SK-N-SH (cell line): Measurements from ENCODE around the gene FBXO33. TPM values are rescaled to one million over a fixed set of nuclear protein-coding genes. Genes with fewer than 3 reads are reported as not detected.

ENCODE experiments used
- CTCF ChIA-PET: fragments of 300-600, 350-600 bp; formaldehyde crosslinking; extraction: SDS; loops from one replicate; lab custom pipeline; 2021; lab: Yijun Ruan, JAX
- POLR2A ChIA-PET: fragments of 350-600 bp; sonication (Branson Sonifier 250); formaldehyde crosslinking; extraction: SDS; loops from one replicate; lab custom pipeline; 2020; ENCODE audit warnings: antibody characterized with exemption, inconsistent platforms; lab: Yijun Ruan, JAX
- DNase-seq: peaks from one replicate; pipeline ENCODE4 v3.0.0; 2012
- H2AFZ ChIP-seq: fragments of 200-600 bp; sonication (generic); 2 replicates; pipeline ENCODE4 v1.8.1; 2016; ENCODE audit warnings: antibody characterized with exemption, mild to moderate bottlenecking, low read depth
- H3F3A ChIP-seq: fragments of 200-600 bp; sonication (generic); replicated peaks from 2 replicates; pipeline ENCODE3; 2016; ENCODE audit warnings: antibody characterized with exemption, mild to moderate bottlenecking; ENCODE audit not compliant: insufficient read depth
- H3K27ac ChIP-seq, 2 experiments: fragments of 200-500 bp in 1 of 2; fragments of 200-600 bp in 1 of 2; sonication (Bioruptor generic) in 1 of 2; sonication (generic), shearing (Covaris generic) in 1 of 2; 2 replicates each; pipeline versions ENCODE4 v1.5.1 to v1.6.1; 2014 to 2016; ENCODE audit warnings: low read depth in 2 of 2, inconsistent platforms in 1 of 2, low read length in 1 of 2, mild to moderate bottlenecking in 1 of 2, mixed read lengths in 1 of 2
- H3K27me3 ChIP-seq: fragments of 200-600 bp; sonication (generic), shearing (Covaris generic); 2 replicates; pipeline ENCODE4 v1.6.1; 2016; ENCODE audit warnings: mixed run types; ENCODE audit not compliant: insufficient read depth
- H3K36me3 ChIP-seq, 2 experiments: fragments of 200-500 bp in 1 of 2; fragments of 200-600 bp in 1 of 2; sonication (Bioruptor generic) in 1 of 2; sonication (generic) in 1 of 2; replicated peaks in 1 of 2; 2 replicates each; pipeline versions ENCODE3 to v1.5.1; 2014 to 2016; ENCODE audit warnings: low read length in 1 of 2, mild to moderate bottlenecking in 1 of 2; ENCODE audit not compliant: insufficient read depth in 2 of 2, control insufficient read depth in 1 of 2
- H3K4me1 ChIP-seq, 2 experiments: fragments of 200-500 bp in 1 of 2; fragments of 200-600 bp in 1 of 2; sonication (Bioruptor generic) in 1 of 2; sonication (generic), shearing (Covaris generic) in 1 of 2; 2 replicates each; pipeline versions ENCODE4 v1.5.1 to v1.6.1; 2014 to 2016; ENCODE audit warnings: low read depth in 1 of 2, low read length in 1 of 2, mixed run types in 1 of 2; ENCODE audit not compliant: insufficient read depth in 2 of 2, control insufficient read depth in 1 of 2
- H3K4me2 ChIP-seq: fragments of 200-600 bp; sonication (generic), shearing (Covaris generic); 2 replicates; pipeline ENCODE4 v1.6.1; 2017; ENCODE audit warnings: mixed run types
- H3K4me3 ChIP-seq, 2 experiments: fragments of 200-500 bp in 1 of 2; fragments of 200-600 bp in 1 of 2; sonication (Bioruptor generic) in 1 of 2; sonication (generic), shearing (Covaris generic) in 1 of 2; 2 replicates each; pipeline versions ENCODE4 v1.5.1 to v1.8.1; 2014 to 2016; ENCODE audit warnings: low read depth in 2 of 2, inconsistent platforms in 1 of 2, low read length in 1 of 2, mild to moderate bottlenecking in 1 of 2, mixed read lengths in 1 of 2, moderate library complexity in 1 of 2
- H3K79me2 ChIP-seq: fragments of 200-600 bp; sonication (generic); 2 replicates; pipeline ENCODE4 v1.8.1; 2017; ENCODE audit warnings: mild to moderate bottlenecking; ENCODE audit not compliant: insufficient read depth
- H3K9ac ChIP-seq: fragments of 200-600 bp; sonication (generic); 2 replicates; pipeline ENCODE4 v1.6.1; 2017; ENCODE audit warnings: mixed run types
- H3K9me2 ChIP-seq: fragments of 200-600 bp; sonication (generic); 2 replicates; pipeline ENCODE4 v1.6.1; 2017; ENCODE audit warnings: mixed run types
- H3K9me3 ChIP-seq: fragments of 200-600 bp; sonication (generic); 2 replicates; pipeline ENCODE4 v1.6.1; 2017; ENCODE audit warnings: mixed run types, mild to moderate bottlenecking, moderate library complexity
- H4K20me1 ChIP-seq: fragments of 200-600 bp; sonication (generic); 2 replicates; pipeline ENCODE4 v1.6.1; 2017; ENCODE audit warnings: mild to moderate bottlenecking, mixed run types; ENCODE audit not compliant: insufficient read depth
- ELF1 ChIP-seq: IDR thresholded peaks from 2 replicates; pipeline ENCODE4 v1.4.0; 2012
- EP300 ChIP-seq, 2 experiments: IDR thresholded peaks; 2 replicates each; pipeline versions ENCODE4 v1.4.0 to v1.6.1; 2012; ENCODE audit warnings: borderline replicate concordance in 1 of 2, low read depth in 1 of 2, low read length in 1 of 2
- FOXM1 ChIP-seq: IDR thresholded peaks from 2 replicates; pipeline ENCODE4 v1.4.0; 2012; ENCODE audit warnings: low read depth, mild to moderate bottlenecking
- GABPA ChIP-seq: IDR thresholded peaks from 2 replicates; pipeline ENCODE4 v1.4.0; 2012; ENCODE audit warnings: low read depth, mild to moderate bottlenecking
- JUND ChIP-seq: IDR thresholded peaks from 2 replicates; pipeline ENCODE4 v1.4.0; 2012
- MXI1 ChIP-seq: IDR thresholded peaks from 2 replicates; pipeline ENCODE4 v1.6.1; 2012; ENCODE audit warnings: mild to moderate bottlenecking, low read depth, low read length, improper control_type of control experiment
- NFIC ChIP-seq: IDR thresholded peaks from 2 replicates; pipeline ENCODE4 v1.4.0; 2012; ENCODE audit warnings: borderline replicate concordance
- NRF1 ChIP-seq: IDR thresholded peaks from 2 replicates; pipeline ENCODE4 v1.6.1; 2012; ENCODE audit warnings: low read depth, mild to moderate bottlenecking, low read length
- POLR2AphosphoS5 ChIP-seq: IDR thresholded peaks from 2 replicates; pipeline ENCODE4 v1.6.1; 2012; ENCODE audit warnings: low read depth, low read length
- RAD21 ChIP-seq: IDR thresholded peaks from 2 replicates; pipeline ENCODE4 v1.6.1; 2012; ENCODE audit warnings: mild to moderate bottlenecking, low read length
- RCOR1 ChIP-seq: fragments of 150-350 bp; IDR thresholded peaks from 2 replicates; pipeline ENCODE4 v1.6.1; 2017; ENCODE audit warnings: antibody characterized with exemption, low read length
- SIN3A ChIP-seq: IDR thresholded peaks from 2 replicates; pipeline ENCODE4 v1.6.1; 2012; ENCODE audit warnings: low read depth, mild to moderate bottlenecking, low read length, moderate library complexity, borderline replicate concordance
- WGBS: methylation state at CpG from one replicate; pipeline ENCODE4 v1.1.6; 2017; ENCODE audit warnings: low lambda C conversion rate; 5-methylcytosine and 5-hydroxymethylcytosine counted together
- polyA plus RNA-seq, 3 experiments: library from polyadenylated mRNA; depleted of rRNA; stranded (reverse); fragments of >200 nt; gene quantifications; 2 replicates each; pipeline ENCODE4 v1.2.3, GENCODE V29; 2012
- TF ChIP-seq, protein P1 (sequence below): fragments of 200-600 bp; sonication (generic); IDR thresholded peaks from 2 replicates; pipeline ENCODE4 v1.6.1; 2017; ENCODE audit warnings: antibody characterized with exemption, mild to moderate bottlenecking, moderate library complexity
- TF ChIP-seq, protein P2 (sequence below): IDR thresholded peaks from 2 replicates; pipeline ENCODE4; 2012
- TF ChIP-seq, protein P3 (sequence below): IDR thresholded peaks from 2 replicates; pipeline ENCODE4 v1.6.1; 2012; ENCODE audit warnings: mild to moderate bottlenecking, low read depth, low read length, moderate library complexity

Gene FBXO33
- polyA plus RNA-seq, 1 of the 3 experiments (the other 2 are of a cell fraction), result 4.2 TPM

DNA sequence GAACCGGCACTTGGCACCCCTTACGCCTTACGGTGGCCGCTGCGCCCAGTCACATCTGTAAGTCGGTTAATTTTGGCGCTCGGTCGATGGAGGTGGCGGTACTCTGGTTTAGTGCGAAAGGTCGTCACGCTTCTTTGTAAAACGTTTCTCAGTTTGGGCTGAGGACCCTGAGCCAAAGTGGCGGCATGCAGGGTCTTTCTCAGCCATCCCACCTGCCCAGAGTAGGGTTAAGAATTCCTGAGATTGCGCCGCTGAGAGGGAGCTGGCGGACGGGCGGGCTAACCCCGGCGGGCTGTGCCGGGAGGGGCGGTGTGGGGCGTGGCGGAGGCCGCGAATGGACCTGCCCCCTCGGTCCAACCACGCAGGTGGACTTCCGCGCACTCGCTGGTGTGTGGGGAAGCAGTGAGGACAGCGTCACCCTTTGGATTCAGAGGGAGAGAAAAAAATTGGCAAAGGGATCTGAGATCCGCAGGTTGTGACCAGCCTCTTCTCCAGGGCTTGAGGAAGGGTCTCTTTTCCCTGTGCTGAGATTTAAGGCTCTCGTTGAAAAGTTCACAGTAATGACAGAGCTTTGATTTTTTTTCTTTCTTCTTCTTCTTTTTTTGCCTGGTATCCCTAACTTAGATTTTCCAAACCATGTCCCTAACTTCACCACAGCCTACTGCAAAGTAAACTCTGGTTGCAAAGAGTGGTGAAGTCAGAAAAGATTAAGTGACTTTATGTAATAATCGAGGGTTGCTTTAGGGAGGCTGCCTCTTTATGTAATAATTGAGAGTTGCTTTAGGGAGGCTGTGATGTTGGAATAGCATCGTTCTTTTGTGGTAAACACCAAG is 602 bp upstream of the FBXO33 start:
- Histone ChIP-seq H3F3A (no peaks in the 10 kb centered on the region), H3K4me1 (peaks cover 0 to 7% of the 10 kb centered on the region in 2 experiments; a peak in 2 of 4 replicates), H3K9me3 (no peaks in the 10 kb centered on the region), H3K4me3 (peak overlapping the region; percentile 54 to 69), H2AFZ (peak overlapping the region; percentile 94), H4K20me1 (no peaks in the 10 kb centered on the region; the same call in 1 of the 2 replicates), H3K9ac (peak overlapping the region; percentile 62; the same call in 1 of the 2 replicates), H3K27me3 (no peaks in the 10 kb centered on the region), H3K9me2 (no peaks in the 10 kb centered on the region), H3K4me2 (peak overlapping the region; percentile 74), H3K36me3 (no peaks in the 10 kb centered on the region), H3K79me2 (peaks cover 33% of the 10 kb centered on the region), H3K27ac (peak overlapping the region; percentile 82 to 87)
- ChIA-PET CTCF (interaction anchor here (1.0 to 1.4 kb wide), 3 partner anchors 32 to 296 kb away, joined by 3 to 4 read pairs (median 3); partner anchors contain the start of gene TRAPPC6B), POLR2A (interaction anchor here (1.3 to 2.2 kb wide), 2 partner anchors 263 to 330 kb away, joined by 6 to 7 read pairs; partner anchors contain the start of genes SEC23A and TRAPPC6B)
- 0% methylated on average over 4 of the region's 38 CpGs for WGBS
- DNase-seq, result peak; percentile 76
- TF ChIP-seq RAD21 (peak; percentile 20; the same call in 1 of the 2 replicates), SIN3A (no peak; the same call in 1 of the 2 replicates), MXI1 (peak; percentile 70), RCOR1 (peak; percentile 15; the same call in 1 of the 2 replicates), ELF1 (no peak), POLR2AphosphoS5 (0 out of 2 replicates have a peak, but pooled peaks have one; percentile 33), NRF1 (0 out of 2 replicates have a peak, but pooled peaks have one; percentile 15), FOXM1 (no peak), JUND (no peak), GABPA (no peak), NFIC (0 out of 2 replicates have a peak, but pooled peaks have one; percentile 17), EP300 (IDR thresholded peaks at IDR 0.05; ENCODE audit: borderline replicate concordance in 1 of 2, low read depth in 1 of 2, low read length in 1 of 2) (no peak)
- TF ChIP-seq, protein P1, sequence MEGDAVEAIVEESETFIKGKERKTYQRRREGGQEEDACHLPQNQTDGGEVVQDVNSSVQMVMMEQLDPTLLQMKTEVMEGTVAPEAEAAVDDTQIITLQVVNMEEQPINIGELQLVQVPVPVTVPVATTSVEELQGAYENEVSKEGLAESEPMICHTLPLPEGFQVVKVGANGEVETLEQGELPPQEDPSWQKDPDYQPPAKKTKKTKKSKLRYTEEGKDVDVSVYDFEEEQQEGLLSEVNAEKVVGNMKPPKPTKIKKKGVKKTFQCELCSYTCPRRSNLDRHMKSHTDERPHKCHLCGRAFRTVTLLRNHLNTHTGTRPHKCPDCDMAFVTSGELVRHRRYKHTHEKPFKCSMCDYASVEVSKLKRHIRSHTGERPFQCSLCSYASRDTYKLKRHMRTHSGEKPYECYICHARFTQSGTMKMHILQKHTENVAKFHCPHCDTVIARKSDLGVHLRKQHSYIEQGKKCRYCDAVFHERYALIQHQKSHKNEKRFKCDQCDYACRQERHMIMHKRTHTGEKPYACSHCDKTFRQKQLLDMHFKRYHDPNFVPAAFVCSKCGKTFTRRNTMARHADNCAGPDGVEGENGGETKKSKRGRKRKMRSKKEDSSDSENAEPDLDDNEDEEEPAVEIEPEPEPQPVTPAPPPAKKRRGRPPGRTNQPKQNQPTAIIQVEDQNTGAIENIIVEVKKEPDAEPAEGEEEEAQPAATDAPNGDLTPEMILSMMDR, result peak; percentile 13; the same call in 1 of the 2 replicates
- TF ChIP-seq, protein P2, sequence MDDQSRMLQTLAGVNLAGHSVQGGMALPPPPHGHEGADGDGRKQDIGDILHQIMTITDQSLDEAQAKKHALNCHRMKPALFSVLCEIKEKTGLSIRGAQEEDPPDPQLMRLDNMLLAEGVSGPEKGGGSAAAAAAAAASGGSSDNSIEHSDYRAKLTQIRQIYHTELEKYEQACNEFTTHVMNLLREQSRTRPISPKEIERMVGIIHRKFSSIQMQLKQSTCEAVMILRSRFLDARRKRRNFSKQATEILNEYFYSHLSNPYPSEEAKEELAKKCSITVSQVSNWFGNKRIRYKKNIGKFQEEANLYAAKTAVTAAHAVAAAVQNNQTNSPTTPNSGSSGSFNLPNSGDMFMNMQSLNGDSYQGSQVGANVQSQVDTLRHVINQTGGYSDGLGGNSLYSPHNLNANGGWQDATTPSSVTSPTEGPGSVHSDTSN, result no peak
- TF ChIP-seq, protein P3, sequence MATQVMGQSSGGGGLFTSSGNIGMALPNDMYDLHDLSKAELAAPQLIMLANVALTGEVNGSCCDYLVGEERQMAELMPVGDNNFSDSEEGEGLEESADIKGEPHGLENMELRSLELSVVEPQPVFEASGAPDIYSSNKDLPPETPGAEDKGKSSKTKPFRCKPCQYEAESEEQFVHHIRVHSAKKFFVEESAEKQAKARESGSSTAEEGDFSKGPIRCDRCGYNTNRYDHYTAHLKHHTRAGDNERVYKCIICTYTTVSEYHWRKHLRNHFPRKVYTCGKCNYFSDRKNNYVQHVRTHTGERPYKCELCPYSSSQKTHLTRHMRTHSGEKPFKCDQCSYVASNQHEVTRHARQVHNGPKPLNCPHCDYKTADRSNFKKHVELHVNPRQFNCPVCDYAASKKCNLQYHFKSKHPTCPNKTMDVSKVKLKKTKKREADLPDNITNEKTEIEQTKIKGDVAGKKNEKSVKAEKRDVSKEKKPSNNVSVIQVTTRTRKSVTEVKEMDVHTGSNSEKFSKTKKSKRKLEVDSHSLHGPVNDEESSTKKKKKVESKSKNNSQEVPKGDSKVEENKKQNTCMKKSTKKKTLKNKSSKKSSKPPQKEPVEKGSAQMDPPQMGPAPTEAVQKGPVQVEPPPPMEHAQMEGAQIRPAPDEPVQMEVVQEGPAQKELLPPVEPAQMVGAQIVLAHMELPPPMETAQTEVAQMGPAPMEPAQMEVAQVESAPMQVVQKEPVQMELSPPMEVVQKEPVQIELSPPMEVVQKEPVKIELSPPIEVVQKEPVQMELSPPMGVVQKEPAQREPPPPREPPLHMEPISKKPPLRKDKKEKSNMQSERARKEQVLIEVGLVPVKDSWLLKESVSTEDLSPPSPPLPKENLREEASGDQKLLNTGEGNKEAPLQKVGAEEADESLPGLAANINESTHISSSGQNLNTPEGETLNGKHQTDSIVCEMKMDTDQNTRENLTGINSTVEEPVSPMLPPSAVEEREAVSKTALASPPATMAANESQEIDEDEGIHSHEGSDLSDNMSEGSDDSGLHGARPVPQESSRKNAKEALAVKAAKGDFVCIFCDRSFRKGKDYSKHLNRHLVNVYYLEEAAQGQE, result no peak
